Measurements from ENCODE around the gene MTUS2.

- no peak for TF ChIP-seq CTCF (IDR thresholded peaks at IDR 0.05; ENCODE audit: borderline replicate concordance, extremely low read depth, low read length, poor library complexity, severe bottlenecking)
- no peak for TF ChIP-seq EZH2 (IDR thresholded peaks at IDR 0.05; ENCODE audit: borderline replicate concordance, low read depth, low read length, severe bottlenecking)
Observed at GRCh38 chr13:29513002-29513980, 693.2 kb downstream of the MTUS2 start.

Data from DND-41 (cell line).